T-helper 2 cell (primary cell): ENCODE data around the gene KRTAP5-7.
"Not testable (repeated sequence)": the region's sequence is repeated elsewhere in the genome, so short reads cannot be mapped to it uniquely, and the experiment has no call there.

Experiments used
- DNase-seq, 5 experiments: peaks; one replicate each; pipeline versions ENCODE4 v3.0.0 to v3.0.0-alpha.2; 2012 to 2022

Gene KRTAP5-7

GRCh38 chr11:71496421-71496820 is 30.6 kb upstream of the KRTAP5-7 start:
- no peak for DNase-seq

DNA sequence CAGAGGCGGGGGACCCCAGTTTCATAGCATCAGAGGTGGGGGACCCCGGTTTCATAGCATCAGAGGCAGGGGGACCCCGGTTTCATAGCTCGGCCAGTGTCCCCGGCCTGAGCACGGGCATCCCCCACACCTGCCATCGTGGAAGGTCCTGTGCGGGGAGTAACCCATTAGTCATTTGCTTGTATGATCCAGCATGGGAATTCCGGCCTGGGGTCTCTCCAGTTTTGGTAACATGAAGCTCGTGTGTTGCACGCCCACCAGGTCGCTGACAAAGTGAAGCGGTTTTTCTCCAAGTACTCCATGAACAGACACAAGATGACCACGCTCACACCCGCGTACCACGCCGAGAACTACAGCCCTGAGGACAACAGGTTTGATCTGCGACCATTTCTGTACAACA is 29.0 kb upstream of the KRTAP5-7 start:
- DNase-seq, result no peak

GRCh38 chr11:71499125-71499524 is 27.9 kb upstream of the KRTAP5-7 start:
- peak in 1 of 5 experiments; percentile 47 for DNase-seq

- no peak for DNase-seq
These were observed 27.5 kb upstream of the KRTAP5-7 start for GRCh38 chr11:71499546-71499945.

DNA sequence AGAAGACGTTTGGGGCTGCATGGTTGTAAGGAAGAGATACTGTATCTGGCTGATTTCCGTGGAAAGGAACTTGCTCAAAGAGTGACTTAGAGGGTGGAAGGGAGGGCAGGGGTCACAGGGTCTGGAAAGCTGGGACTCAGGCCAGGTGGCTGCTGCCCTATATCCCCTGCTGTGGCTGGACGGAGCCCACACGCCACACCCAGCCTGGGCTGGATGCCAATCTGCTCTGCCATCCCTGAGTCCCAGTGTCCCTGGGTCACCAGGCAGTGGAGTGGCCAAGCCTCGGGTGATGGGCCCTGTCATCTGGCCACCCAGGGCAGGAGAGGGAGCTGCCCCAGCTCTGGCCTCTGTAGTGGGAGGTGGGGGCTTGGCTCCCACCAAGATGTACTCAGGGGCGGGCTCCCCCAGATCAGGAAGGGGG is 26.5 kb upstream of the KRTAP5-7 start:
- no peak for DNase-seq

DNA sequence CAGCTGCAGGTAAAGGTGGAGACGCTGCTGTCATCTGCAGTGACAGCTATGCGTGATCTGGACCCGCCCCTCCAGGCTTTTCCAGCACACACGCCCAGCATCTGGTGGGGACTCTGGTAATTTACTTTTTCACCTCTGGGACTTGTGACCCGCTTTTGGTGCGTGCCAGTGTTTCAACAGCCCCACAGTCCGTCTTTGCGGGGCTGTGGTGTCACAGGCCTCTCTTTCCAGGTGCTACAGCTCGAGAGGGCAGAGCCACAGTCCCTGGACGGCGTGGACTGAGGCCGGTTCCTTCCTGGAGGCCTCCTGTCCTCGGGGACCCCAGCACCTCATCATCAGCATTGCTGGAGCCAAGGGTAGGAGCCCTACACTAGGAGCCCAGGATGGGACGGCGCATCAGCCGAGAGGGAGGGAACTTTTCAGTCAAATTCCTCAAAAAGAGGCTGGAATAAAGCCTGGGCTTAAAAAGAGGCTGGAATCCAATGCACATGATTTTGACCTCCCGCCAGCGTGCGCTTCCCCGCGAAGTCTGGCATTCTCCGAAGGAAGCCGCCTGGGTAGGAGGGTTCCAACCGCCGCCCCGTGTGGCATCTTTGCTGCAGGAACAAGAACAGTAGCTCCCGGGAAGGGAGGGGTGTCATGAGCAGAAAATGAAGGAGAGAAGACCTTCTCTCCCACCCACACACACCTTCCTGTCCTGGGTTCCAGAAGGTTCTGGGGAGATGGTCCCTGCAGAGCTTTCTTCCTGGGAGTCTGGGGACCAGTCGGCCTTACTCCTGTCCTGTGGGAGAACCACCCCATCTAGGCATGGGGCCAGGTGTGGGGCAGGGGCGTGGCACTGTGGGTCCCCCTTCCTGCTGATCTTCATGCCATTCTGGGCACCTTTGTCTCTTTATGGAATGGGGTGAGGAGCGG is 25.7 kb upstream of the KRTAP5-7 start:
- no peak for DNase-seq

GRCh38 chr11:71502026-71502425 is 25.0 kb upstream of the KRTAP5-7 start:
- no peak for DNase-seq

GRCh38 chr11:71502871-71503435 is 24.1 kb upstream of the KRTAP5-7 start:
- no peak for DNase-seq

DNA sequence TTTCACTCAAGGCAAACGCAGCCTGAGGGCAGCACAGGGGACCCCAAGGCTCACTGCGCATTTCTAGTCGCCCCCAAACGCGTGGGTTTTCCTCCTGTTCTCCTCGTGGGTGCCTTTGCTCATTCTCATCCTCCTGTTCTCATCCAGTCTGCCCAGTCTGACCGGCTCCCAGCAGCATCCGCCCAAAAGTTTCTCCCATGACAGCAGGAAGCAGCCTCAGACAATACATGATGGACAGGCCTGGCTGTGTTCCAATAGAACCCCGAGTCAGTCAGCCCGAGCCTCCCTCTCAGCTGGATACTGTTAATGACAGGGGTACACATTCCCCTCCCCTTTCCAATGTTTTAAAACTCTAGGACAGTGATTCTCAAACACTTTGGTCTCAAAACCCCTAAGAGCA is 22.5 kb upstream of the KRTAP5-7 start:
- DNase-seq, result no peak

- DNase-seq, result no peak
These were observed 22.1 kb upstream of the KRTAP5-7 start for GRCh38 chr11:71505001-71505400.

- DNase-seq, result no peak
These were observed 21.3 kb upstream of the KRTAP5-7 start for GRCh38 chr11:71505781-71506180.

DNA sequence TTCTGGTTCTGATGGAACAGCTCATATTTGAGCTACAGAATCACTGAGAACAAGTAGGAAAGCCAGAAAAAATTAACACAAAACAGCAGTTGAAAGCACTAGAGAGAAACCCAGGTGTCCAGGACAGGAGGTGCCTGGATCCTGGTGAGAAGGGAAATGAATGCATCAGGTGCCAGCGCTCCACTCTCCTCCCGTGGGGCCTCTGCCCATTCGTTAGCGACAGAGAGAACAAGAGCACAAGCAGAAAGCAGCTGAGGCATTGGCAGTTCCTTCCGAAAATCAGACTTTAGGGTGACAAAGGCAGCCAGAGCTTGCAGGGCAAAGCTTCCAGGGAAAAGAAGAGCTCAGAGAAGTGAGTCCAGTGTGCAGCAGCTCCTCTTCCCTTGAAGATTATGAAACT is 20.0 kb upstream of the KRTAP5-7 start:
- no peak for DNase-seq

- no peak for DNase-seq
These were observed 8.3 kb upstream of the KRTAP5-7 start for GRCh38 chr11:71518506-71519471.

DNA sequence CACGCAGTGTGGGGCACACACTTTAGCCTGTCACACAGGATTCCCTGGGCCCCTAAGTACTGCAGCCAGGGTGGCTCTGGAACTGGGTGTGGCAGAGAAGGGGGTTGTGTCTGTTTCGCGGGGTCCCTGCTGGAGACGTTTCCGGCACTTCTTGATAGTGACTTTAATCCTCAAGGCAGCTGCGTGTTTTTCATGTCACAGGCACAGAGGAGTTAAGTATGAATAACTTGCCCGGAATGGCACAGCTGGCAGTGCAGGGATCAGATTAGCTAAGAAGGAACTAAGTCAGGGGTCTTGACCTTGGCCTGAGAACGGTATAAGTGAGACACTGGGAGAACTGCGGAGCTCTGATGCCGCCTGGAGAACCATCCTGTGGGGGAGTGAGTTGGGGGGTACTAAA is 7.5 kb upstream of the KRTAP5-7 start:
- DNase-seq, result no peak

DNA sequence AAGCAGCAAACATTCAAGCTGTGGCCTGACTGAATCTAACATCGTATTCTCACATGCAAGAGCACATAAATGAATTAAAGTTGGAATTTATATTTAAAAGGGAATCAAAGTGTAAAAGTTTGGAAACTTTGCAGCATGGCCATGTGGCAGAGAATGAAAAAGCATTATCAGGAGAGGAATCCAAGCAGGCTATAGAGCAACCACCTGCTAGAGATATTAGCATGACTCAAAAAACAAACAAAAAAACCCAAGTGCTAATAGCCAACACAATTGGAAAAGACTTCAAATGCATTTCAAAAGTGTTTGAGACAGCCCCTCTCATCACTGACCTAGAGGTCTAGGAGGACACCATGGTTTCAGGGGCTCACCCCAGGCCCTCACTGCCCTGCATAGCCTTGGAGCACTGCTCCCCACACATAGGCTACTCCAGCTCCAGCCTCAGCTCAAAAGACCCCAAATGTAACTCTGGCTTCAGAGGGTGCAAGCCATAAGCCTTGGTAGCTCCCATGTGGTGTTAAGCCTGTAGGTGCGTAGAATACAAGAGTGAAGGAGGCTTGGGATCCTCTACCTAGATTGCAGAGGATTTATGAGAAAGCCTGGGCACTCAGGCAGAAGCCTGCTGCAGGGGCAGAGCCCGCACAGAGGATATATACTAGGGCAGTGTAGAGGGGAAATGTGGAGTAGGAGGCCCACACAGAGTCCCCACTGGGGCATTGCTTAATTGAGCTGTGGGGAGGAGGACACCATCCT is 1.7 kb upstream of the KRTAP5-7 start:
- DNase-seq, result no peak

DNA sequence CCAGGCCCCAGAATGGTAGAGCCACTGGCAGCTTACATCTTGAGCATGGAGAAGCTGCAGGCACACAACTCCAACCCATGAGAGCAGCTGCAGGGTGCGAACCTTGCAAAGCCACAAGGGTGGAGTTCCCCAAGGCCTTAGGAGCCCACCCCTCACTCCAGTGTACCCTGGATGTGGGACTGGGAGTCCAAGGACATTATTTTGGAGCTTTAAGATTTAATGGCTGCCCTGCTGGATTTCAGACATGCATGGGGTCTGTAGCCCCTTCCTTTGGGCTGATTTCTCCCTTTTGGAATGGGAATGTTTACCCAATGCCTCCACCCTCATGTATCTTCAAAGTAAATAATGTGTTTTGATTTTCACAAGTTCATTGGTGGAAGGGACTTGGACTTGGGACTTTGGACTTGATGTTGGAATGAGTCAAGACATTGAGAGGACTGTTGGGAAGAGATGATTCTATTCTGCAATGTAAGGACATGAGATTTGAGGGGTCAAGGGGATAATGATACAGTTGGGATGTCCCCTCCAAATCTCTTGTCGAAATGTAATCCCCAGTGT is 1.1 kb upstream of the KRTAP5-7 start:
- DNase-seq, result no peak

DNA sequence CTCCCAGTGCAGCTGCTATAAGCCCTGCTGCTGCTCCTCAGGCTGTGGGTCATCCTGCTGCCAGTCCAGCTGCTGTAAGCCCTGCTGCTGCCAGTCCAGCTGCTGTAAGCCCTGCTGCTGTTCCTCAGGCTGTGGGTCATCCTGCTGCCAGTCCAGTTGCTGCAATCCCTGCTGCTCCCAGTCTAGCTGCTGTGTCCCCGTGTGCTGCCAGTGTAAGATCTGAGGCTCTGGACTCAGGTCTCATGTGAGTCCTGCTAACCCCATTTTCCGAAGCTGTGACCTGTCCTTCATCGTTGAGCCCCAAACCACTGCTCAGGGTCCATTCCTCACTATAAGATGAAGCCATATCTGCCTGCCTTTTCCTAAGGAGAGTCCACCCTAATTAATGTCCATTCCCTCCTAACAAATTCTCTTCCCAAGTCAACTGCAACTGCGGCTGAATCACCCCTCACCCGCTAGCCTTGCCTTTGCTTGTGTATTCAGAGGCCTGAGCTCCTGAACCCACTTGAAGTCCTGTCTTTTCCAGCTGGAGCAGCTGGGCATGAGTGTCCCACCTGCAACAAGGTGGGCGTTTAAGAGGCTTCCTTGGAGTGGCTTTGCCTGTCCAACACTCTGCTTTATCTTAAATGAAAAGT is 626 bp downstream of the KRTAP5-7 start:
- no peak for DNase-seq

DNA sequence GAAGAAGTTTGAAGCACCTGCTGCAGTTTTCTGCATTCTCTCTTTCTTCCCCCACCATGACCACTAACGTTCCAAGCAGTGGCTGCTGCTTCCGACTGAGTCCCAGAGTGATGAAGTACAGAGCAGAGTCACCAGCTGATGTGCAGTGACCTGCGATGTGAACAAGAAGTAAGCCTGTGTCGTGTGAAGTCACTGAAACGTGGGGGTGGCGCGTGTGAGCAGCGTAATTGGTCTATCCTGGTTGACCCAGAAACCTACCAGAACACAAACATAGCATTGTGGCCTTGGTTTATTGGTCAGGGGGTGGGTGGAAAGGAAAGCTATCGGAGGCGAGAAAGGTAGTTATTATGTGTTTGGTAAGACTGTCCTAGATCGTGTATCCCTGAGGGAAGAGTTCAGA is 3.5 kb downstream of the KRTAP5-7 start:
- no peak for DNase-seq

DNA sequence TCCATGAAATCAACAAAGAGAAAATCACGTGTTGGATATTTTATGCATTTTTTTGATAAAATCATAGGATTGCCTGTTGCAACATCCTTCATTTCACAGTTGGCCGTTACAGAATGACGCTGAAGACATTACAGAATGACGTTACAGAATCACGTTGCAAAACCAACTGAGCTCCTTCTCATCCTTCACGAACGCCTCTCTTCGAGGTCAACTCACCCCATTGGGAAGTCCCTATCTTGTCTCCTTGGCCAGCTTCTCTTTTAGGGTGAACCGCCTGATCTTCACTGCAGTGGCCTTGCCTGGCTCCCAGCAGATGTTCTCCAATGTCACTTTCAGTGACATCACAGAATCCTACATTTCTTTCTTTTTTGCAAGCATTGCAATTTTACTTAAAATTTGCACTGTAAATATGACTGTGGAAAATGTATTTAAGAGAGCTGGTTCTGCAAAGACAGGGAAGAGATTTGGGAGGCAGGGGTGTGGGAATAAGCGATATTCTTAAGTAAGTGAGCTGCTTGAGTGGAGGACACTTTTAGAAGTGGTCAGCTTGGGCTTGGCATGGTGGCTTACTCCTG is 5.1 kb downstream of the KRTAP5-7 start:
- no peak for DNase-seq

DNA sequence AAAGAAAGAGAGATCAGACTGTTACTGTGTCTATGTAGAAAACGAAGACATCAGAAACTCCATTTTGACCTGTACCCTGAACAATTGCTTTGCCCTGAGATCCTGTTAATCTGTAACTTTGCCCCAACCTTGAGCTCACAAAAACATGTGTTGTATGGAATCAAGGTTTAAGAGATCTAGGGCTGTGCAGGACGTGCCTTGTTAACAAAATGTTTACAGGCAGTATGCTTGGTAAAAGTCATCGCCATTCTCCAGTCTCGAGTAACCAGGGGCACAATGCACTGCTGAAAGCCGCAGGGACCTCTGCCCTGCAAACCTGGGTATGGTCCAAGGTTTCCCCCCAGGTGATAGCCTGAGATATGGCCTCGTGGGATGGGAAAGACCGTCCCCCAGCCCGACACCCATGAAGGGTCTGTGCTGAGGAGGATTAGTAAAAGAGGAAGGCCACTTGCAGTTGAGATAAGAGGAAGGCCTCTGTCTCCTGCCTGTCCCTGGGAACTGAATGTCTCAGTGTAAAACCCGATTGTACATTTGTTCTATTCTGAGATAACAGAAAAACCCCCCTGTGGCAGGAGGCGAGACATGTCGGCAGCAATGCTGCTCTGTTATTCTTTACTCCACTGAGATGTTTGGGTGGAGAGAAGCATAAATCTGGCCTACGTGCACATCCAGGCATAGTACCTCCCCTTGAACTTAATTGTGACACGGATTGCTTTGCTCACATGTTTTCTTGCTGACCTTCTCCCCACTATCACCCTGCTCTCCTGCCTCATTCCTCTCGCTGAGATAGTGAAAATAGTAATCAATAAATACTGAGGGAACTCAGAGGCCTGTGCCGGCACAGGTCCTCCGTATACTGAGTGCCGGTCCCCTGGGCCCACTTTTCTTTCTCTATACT is 7.9 kb downstream of the KRTAP5-7 start:
- not testable (repeated sequence) for DNase-seq
